ENCODE results near the gene GFRA4.

GRCh38 chr20:3630429-3630828 is 32.8 kb downstream of the GFRA4 start:
- TF ChIP-seq CTCF (IDR thresholded peaks at IDR 0.05 in 4 of 5, conservative IDR thresholded peaks at IDR 0.05 in 1 of 5), result no peak
- no peak for TF ChIP-seq POLR2A (IDR thresholded peaks at IDR 0.05)
